GM23248 (cell line): ENCODE results near the gene ITGA11. TPM values are rescaled to one million over a fixed set of nuclear protein-coding genes. Genes with fewer than 3 reads are reported as not detected.

Source experiments
- DNase-seq: peaks from one replicate; pipeline ENCODE4 v3.0.0-alpha.2; 2015
- H2AFZ ChIP-seq: fragments of 200-600 bp; sonication (generic); 2 replicates; pipeline ENCODE4 v1.6.1; 2016; ENCODE audit warnings: antibody characterized with exemption
- H3F3A ChIP-seq: fragments of 200-600 bp; sonication (generic); 2 replicates; pipeline ENCODE4 v1.6.1; 2016; ENCODE audit warnings: mild to moderate bottlenecking, antibody characterized with exemption, mixed run types; ENCODE audit not compliant: insufficient read depth
- H3K27ac ChIP-seq: fragments of 200-600 bp; sonication (generic); 2 replicates; pipeline ENCODE4 v1.5.1; 2016; ENCODE audit warnings: mild to moderate bottlenecking
- H3K27me3 ChIP-seq: fragments of 200-600 bp; sonication (generic); replicated peaks from 2 replicates; pipeline ENCODE4 v1.6.1; 2016; ENCODE audit warnings: mild to moderate bottlenecking; ENCODE audit not compliant: insufficient read depth
- H3K36me3 ChIP-seq: fragments of 200-600 bp; sonication (generic); 2 replicates; pipeline ENCODE4 v1.6.1; 2016; ENCODE audit warnings: low read depth, mild to moderate bottlenecking
- H3K4me1 ChIP-seq: fragments of 200-600 bp; sonication (generic); 2 replicates; pipeline ENCODE4 v1.6.1; 2016; ENCODE audit warnings: mild to moderate bottlenecking; ENCODE audit not compliant: insufficient read depth
- H3K4me2 ChIP-seq: fragments of 200-600 bp; sonication (generic); one replicate; pipeline ENCODE4 v1.6.1; 2016; ENCODE audit warnings: mild to moderate bottlenecking; ENCODE audit not compliant: unreplicated experiment
- H3K4me3 ChIP-seq: fragments of 200-600 bp; sonication (generic); 2 replicates; pipeline ENCODE4 v1.5.1; 2016; ENCODE audit warnings: mild to moderate bottlenecking
- H3K79me2 ChIP-seq: fragments of 200-600 bp; sonication (generic); 2 replicates; pipeline ENCODE4 v1.6.1; 2016; ENCODE audit warnings: mild to moderate bottlenecking; ENCODE audit not compliant: insufficient read depth
- H3K9ac ChIP-seq: fragments of 200-600 bp; sonication (generic); 2 replicates; pipeline ENCODE4 v1.6.1; 2016; ENCODE audit warnings: mild to moderate bottlenecking
- H3K9me2 ChIP-seq: fragments of 200-600 bp; sonication (generic); 2 replicates; pipeline ENCODE4 v1.6.1; 2016; ENCODE audit warnings: mixed run types, mild to moderate bottlenecking, moderate library complexity; ENCODE audit not compliant: insufficient read depth
- H3K9me3 ChIP-seq: fragments of 200-600 bp; sonication (generic); one replicate; pipeline ENCODE4 v1.6.1; 2017; ENCODE audit warnings: low read depth
- H4K20me1 ChIP-seq: fragments of 200-600 bp; sonication (generic); 2 replicates; pipeline ENCODE4 v1.6.0; 2016; ENCODE audit not compliant: insufficient read depth
- EZH2 ChIP-seq: fragments of 200-600 bp; sonication (generic); IDR thresholded peaks from 2 replicates; pipeline ENCODE4 v1.6.1; 2018; ENCODE audit warnings: antibody characterized with exemption, mild to moderate bottlenecking; ENCODE audit not compliant: insufficient read depth, poor library complexity, severe bottlenecking
- EZH2phosphoT487 ChIP-seq: fragments of 200-600 bp; sonication (generic); IDR thresholded peaks from 2 replicates; pipeline ENCODE4 v1.6.1; 2018; ENCODE audit warnings: antibody characterized with exemption, moderate library complexity, mild to moderate bottlenecking, low read depth; ENCODE audit not compliant: insufficient read depth
- WGBS, 2 experiments: methylation state at CpG; one replicate each; pipeline ENCODE4 v1.1.6; 2015 to 2017; ENCODE audit warnings: low lambda C conversion rate in 2 of 2, low coverage in 1 of 2; ENCODE audit errors: missing lambda C conversion rate in 2 of 2; 5-methylcytosine and 5-hydroxymethylcytosine counted together
- in situ Hi-C: fragments of 300-500 bp; cut with MboI; formaldehyde crosslinking; loops from 2 replicates; pipeline ENCODE4 v1.15.0; 2020
- polyA plus RNA-seq: library from polyadenylated mRNA; unstranded; fragments of >200 nt; fragmentation: Nextera tagmentation; extraction: Ambion mirVana; gene quantifications from 2 replicates; pipeline ENCODE4 v1.2.1, GENCODE V29; 2016
- total RNA-seq: library from RNA; depleted of rRNA; stranded (reverse); fragments of >200 nt; shearing (Covaris generic); gene quantifications from 2 replicates; pipeline ENCODE4 v1.2.3, GENCODE V29; 2014

ITGA11 gene
- total and polyA plus RNA-seq, 2 experiments from 2014 or later, result 312 to 352 TPM

GRCh38 chr15:68356778-68357177 lies 75.2 kb downstream of the ITGA11 start:
- in situ Hi-C loops, result no loop called here
- Histone ChIP-seq H3K4me2 (no peak overlapping the region), H3K27ac (no peak overlapping the region), H3K4me1 (peaks cover 38% of the 10 kb centered on the region), H2AFZ (no peak overlapping the region), H3K9me2 (no peaks in the 10 kb centered on the region), H3K9me3 (no peaks in the 10 kb centered on the region), H3K4me3 (no peak overlapping the region), H3K36me3 (peaks cover 50% of the 10 kb centered on the region), H3K79me2 (no peaks in the 10 kb centered on the region), H3K9ac (no peak overlapping the region), H3F3A (peaks cover 65% of the 10 kb centered on the region), H3K27me3 (no peaks in the 10 kb centered on the region), H4K20me1 (no peaks in the 10 kb centered on the region)
- no peak for DNase-seq
- 92 to 97% methylated on average over 6 of the region's 6 CpGs for WGBS, 2 experiments
- no peak for TF ChIP-seq EZH2
- no peak for TF ChIP-seq EZH2phosphoT487

GRCh38 chr15:68354923-68355322 lies 77.0 kb downstream of the ITGA11 start:
- Histone ChIP-seq H3K27ac (peak overlapping the region; percentile 99), H3K4me2 (peak overlapping the region; percentile 67), H2AFZ (no peak overlapping the region), H3F3A (peaks cover 73% of the 10 kb centered on the region), H3K9ac (peak overlapping the region; percentile 52), H3K9me2 (no peaks in the 10 kb centered on the region), H3K27me3 (no peaks in the 10 kb centered on the region), H3K4me1 (peaks cover 38% of the 10 kb centered on the region), H3K36me3 (peaks cover 50% of the 10 kb centered on the region), H4K20me1 (no peaks in the 10 kb centered on the region), H3K4me3 (no peak overlapping the region), H3K79me2 (no peaks in the 10 kb centered on the region), H3K9me3 (no peaks in the 10 kb centered on the region)
- in situ Hi-C loops, result no loop called here
- DNase-seq, result peak; percentile 95
- TF ChIP-seq EZH2phosphoT487 (no peak), EZH2 (no peak)
- 0% methylated on average over 4 of the region's 4 CpGs for WGBS, 2 experiments

- no peak for TF ChIP-seq EZH2
- no peak for TF ChIP-seq EZH2phosphoT487
- Histone ChIP-seq H3K79me2 (no peaks in the 10 kb centered on the region), H3K27me3 (no peaks in the 10 kb centered on the region), H2AFZ (no peak overlapping the region), H3K9me3 (no peaks in the 10 kb centered on the region), H3K36me3 (peaks cover 53% of the 10 kb centered on the region), H3K4me2 (peak overlapping the region; percentile 46), H3K9me2 (no peaks in the 10 kb centered on the region), H3K4me3 (no peak overlapping the region), H3F3A (peaks cover 73% of the 10 kb centered on the region), H3K27ac (peak overlapping the region; percentile 99), H4K20me1 (no peaks in the 10 kb centered on the region), H3K4me1 (peaks cover 38% of the 10 kb centered on the region), H3K9ac (peak overlapping the region; percentile 52; the same call in 1 of the 2 replicates)
- 93 to 100% methylated on average over 2 of the region's 2 CpGs for WGBS, 2 experiments
- peak; percentile 12 for DNase-seq
- in situ Hi-C loops, result no loop called here
These were observed 77.7 kb downstream of the ITGA11 start for GRCh38 chr15:68354268-68354667.

GRCh38 chr15:68353421-68354135 lies 78.4 kb downstream of the ITGA11 start:
- Histone ChIP-seq H2AFZ (no peak overlapping the region), H3F3A (peaks cover 73% of the 10 kb centered on the region), H3K36me3 (peaks cover 46% of the 10 kb centered on the region), H3K79me2 (no peaks in the 10 kb centered on the region), H3K27ac (peak overlapping the region; percentile 99), H3K4me3 (no peak overlapping the region), H3K27me3 (no peaks in the 10 kb centered on the region), H3K9ac (peak overlapping the region; percentile 76), H4K20me1 (no peaks in the 10 kb centered on the region), H3K4me2 (peak overlapping the region; percentile 67), H3K4me1 (peaks cover 38% of the 10 kb centered on the region), H3K9me2 (no peaks in the 10 kb centered on the region), H3K9me3 (no peaks in the 10 kb centered on the region)
- 76 to 83% methylated on average over 7 of the region's 7 CpGs for whole genome bisulfite sequencing, 2 experiments
- TF ChIP-seq EZH2 (no peak), EZH2phosphoT487 (no peak)
- peak; percentile 45 for DNase-seq
- in situ Hi-C loops, result no loop called here
